ENCODE results near the gene MAU2.
"Not testable (repeated sequence)": the region's sequence is repeated elsewhere in the genome, so short reads cannot be mapped to it uniquely, and the experiment has no call there.

MAU2 gene

DNA sequence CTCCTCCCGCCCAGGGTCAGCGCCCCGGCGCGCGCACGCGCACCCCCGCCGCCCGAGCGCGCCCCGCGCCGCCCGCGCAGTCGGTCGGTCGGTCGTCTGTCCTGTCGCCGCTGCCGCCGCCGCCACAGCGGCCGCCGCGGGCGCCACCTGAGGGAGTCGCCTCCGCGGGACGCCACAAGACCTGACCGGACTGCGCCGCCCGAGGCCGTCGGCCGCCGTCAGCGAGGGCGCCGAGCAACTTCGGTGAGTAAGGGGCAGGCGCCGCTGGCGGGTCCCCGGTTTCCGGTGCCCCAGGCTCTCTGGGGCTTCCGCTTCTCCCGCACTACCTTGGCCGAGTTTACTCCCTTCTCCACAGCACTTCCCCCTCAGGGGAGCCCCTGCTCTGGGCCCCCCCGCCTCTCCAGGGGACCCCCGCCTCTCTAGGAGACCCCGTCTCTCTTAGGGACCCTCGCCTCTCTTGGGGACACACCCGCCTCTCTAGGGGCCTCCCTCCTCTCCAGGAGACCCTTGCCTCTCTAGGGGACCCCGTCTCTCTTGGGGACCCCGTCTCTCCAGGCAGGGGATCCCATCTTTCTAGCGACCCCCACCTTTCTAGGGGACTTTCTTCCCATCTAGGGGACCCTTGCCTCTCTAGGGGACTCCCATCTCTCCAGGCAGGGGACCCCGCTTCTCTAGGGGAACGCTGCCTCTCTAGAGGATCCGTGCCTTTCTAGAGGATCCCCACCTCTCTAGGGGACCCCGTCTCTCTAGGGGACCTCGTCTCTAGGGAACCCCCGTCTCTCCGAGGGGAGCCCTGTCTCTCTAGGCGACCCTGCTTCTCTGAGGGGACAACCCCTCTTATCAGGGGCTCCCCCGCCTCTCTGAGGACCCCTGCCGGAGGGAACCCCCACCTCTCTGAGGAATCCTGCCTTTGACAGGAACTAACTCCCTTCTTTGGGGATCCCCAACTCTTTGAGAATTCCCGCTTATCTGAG, 65.6 kb downstream of the MAU2 start:
- Histone ChIP-seq H4K20me1 (ENCODE audit: insufficient read depth, low read length) (no peaks in the 10 kb centered on the region), H3K27ac (ENCODE audit: low read depth, low read length, poor library complexity, severe bottlenecking) (peak overlapping the region; percentile 71), H3K4me1 (ENCODE audit: insufficient read depth, low read length, severe bottlenecking) (peaks cover 52% of the 10 kb centered on the region), H3K4me2 (ENCODE audit: low read length) (peak overlapping the region; percentile 75), H3K36me3 (ENCODE audit: insufficient read depth, low read length) (no peaks in the 10 kb centered on the region), H3K27me3 (ENCODE audit: insufficient read depth, low read length) (no peaks in the 10 kb centered on the region), H3K9me3 (ENCODE audit: low read length) (no peaks in the 10 kb centered on the region), H3K4me3 (ENCODE audit: low read depth, low read length, poor library complexity, severe bottlenecking) (peak overlapping the region; percentile 89), H3F3A (ENCODE audit: insufficient read depth, low read length) (no peaks in the 10 kb centered on the region), H2AFZ (ENCODE audit: low read length) (no peak overlapping the region), H3K9me2 (ENCODE audit: low read depth, low read length) (no peaks in the 10 kb centered on the region), H3K9ac (ENCODE audit: low read length) (peak overlapping the region; percentile 94), H3K79me2 (ENCODE audit: insufficient read depth, low read length) (peaks cover 28% of the 10 kb centered on the region)
- TF ChIP-seq EZH2 (IDR thresholded peaks at IDR 0.05; ENCODE audit: borderline replicate concordance, low read length): no peak
- TF ChIP-seq, protein P1, sequence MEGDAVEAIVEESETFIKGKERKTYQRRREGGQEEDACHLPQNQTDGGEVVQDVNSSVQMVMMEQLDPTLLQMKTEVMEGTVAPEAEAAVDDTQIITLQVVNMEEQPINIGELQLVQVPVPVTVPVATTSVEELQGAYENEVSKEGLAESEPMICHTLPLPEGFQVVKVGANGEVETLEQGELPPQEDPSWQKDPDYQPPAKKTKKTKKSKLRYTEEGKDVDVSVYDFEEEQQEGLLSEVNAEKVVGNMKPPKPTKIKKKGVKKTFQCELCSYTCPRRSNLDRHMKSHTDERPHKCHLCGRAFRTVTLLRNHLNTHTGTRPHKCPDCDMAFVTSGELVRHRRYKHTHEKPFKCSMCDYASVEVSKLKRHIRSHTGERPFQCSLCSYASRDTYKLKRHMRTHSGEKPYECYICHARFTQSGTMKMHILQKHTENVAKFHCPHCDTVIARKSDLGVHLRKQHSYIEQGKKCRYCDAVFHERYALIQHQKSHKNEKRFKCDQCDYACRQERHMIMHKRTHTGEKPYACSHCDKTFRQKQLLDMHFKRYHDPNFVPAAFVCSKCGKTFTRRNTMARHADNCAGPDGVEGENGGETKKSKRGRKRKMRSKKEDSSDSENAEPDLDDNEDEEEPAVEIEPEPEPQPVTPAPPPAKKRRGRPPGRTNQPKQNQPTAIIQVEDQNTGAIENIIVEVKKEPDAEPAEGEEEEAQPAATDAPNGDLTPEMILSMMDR (IDR thresholded peaks at IDR 0.05; ENCODE audit: low read length): peak; percentile 43

DNA sequence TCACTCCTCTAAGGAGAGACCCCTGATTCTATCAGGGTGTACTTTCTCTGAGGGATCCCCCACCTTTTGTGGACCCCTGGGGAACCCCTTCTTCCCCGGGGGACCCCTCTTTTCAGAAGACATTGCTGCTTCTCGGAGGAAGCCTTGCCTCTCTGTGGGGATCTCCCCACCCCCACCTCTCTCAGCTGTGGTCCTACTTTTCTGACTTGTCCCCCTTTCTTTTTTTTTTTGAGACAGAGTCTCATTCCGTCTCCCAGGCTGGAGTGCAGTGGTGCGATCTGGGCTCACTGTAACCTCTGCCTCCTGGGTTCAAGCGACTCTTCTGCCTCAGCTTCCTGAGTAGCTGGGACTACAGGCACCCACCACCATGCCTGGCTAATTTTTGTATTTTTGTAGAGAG, 66.5 kb downstream of the MAU2 start:
- no peaks in the 10 kb centered on the region for H3K36me3 ChIP-seq (ENCODE audit: insufficient read depth, low read length)
- peak overlapping the region; percentile 75 for H3K4me2 ChIP-seq (ENCODE audit: low read length)
- H3K4me3 ChIP-seq (ENCODE audit: low read depth, low read length, poor library complexity, severe bottlenecking): peak overlapping the region; percentile 89
- H2AFZ ChIP-seq (ENCODE audit: low read length): no peak overlapping the region
- no peaks in the 10 kb centered on the region for H3F3A ChIP-seq (ENCODE audit: insufficient read depth, low read length)
- H3K9me3 ChIP-seq (ENCODE audit: low read length): no peaks in the 10 kb centered on the region
- H3K9me2 ChIP-seq (ENCODE audit: low read depth, low read length): no peaks in the 10 kb centered on the region
- H3K27me3 ChIP-seq (ENCODE audit: insufficient read depth, low read length): no peaks in the 10 kb centered on the region
- TF ChIP-seq EZH2 (IDR thresholded peaks at IDR 0.05; ENCODE audit: borderline replicate concordance, low read length): no peak
- TF ChIP-seq, protein P1 (IDR thresholded peaks at IDR 0.05; ENCODE audit: low read length): no peak
- H3K4me1 ChIP-seq (ENCODE audit: insufficient read depth, low read length, severe bottlenecking): peaks cover 60% of the 10 kb centered on the region
- no peaks in the 10 kb centered on the region for H4K20me1 ChIP-seq (ENCODE audit: insufficient read depth, low read length)
- peak overlapping the region; percentile 94 for H3K9ac ChIP-seq (ENCODE audit: low read length)
- peak overlapping the region; percentile 71 for H3K27ac ChIP-seq (ENCODE audit: low read depth, low read length, poor library complexity, severe bottlenecking)
- peaks cover 36% of the 10 kb centered on the region for H3K79me2 ChIP-seq (ENCODE audit: insufficient read depth, low read length)

DNA sequence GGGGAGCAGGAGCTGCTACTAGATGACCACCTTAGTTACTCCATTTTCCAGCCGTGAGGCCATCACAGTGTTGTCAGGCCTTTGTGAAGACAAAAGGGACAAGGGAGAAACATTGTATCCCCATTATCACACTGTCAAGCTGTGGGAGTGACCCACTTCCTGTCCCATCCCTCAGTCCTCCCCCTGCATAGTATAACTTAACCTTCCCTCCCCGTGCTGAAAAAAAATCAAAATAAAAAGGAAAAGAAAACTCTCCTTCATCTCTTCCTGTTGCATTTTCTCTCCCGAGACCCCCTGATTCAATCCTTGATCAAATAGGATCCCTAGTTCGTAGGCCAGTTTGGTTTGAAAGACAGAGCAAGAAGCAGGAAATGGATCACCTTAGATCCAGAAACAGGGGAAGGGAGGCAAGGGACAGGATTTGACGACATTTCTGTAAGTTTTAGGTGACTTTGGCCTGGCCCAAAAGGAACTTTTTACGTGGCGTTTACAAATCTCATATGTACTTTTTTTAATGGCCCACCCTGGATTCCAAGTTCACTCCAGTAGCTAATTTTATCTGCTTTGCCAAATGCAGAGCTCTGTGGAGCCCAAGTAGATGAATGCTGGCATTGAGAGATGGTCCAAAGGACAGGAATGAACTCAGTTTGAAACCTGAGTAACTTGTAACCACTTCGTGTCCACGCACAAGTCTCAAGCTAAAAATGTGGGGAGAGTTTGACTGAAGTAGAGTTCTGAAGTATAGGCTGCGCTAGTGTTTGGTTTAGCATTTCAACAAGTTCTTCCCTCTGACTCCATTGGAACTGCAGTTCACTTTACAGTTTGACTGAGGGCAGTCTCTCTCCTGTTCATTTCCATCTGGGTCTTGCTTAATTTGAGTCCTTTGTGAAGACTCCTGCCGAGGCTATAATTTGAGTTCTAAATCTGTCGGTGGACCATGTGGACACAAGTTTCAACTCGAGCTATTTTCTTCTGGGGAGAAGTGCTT, 68.2 kb downstream of the MAU2 start:
- peaks cover 46% of the 10 kb centered on the region for H3K79me2 ChIP-seq (ENCODE audit: insufficient read depth, low read length)
- H3K9me2 ChIP-seq (ENCODE audit: low read depth, low read length): no peaks in the 10 kb centered on the region
- H3K4me2 ChIP-seq (ENCODE audit: low read length): peak overlapping the region; percentile 46
- H2AFZ ChIP-seq (ENCODE audit: low read length): no peak overlapping the region
- H4K20me1 ChIP-seq (ENCODE audit: insufficient read depth, low read length): no peaks in the 10 kb centered on the region
- TF ChIP-seq, protein P1 (IDR thresholded peaks at IDR 0.05; ENCODE audit: low read length): no peak
- no peak for TF ChIP-seq EZH2 (IDR thresholded peaks at IDR 0.05; ENCODE audit: borderline replicate concordance, low read length)
- no peaks in the 10 kb centered on the region for H3K27me3 ChIP-seq (ENCODE audit: insufficient read depth, low read length)
- H3K36me3 ChIP-seq (ENCODE audit: insufficient read depth, low read length): no peaks in the 10 kb centered on the region
- peak overlapping the region; percentile 29 for H3K4me3 ChIP-seq (ENCODE audit: low read depth, low read length, poor library complexity, severe bottlenecking)
- H3K9me3 ChIP-seq (ENCODE audit: low read length): no peaks in the 10 kb centered on the region
- no peaks in the 10 kb centered on the region for H3F3A ChIP-seq (ENCODE audit: insufficient read depth, low read length)
- H3K9ac ChIP-seq (ENCODE audit: low read length): peak overlapping the region; percentile 48; the same call in 1 of the 2 replicates
- H3K27ac ChIP-seq (ENCODE audit: low read depth, low read length, poor library complexity, severe bottlenecking): peak overlapping the region; percentile 39
- H3K4me1 ChIP-seq (ENCODE audit: insufficient read depth, low read length, severe bottlenecking): peaks cover 70% of the 10 kb centered on the region

DNA sequence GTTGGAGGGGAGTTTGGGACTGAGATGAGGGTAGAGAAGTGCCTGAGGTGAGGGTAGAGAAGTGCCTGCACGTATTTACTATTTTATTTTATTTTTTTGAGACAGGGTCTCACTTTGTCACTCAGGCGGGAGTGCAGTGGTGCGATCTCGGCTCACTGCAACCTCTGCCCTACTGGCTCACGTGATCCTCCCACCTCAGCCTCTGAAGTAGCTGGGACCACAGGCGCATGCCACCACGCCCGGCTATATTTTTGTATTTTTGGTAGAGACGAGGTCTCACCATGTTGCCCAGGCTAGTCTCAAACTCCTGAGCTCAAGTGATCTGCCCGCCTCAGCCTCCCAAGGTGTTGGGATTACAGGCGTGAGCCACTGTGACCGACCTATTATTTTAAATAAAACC, 69.1 kb downstream of the MAU2 start:
- not testable (repeated sequence) for H3K4me3 ChIP-seq (ENCODE audit: low read depth, low read length, poor library complexity, severe bottlenecking); H3K9ac ChIP-seq (ENCODE audit: low read length); H3K9me2 ChIP-seq (ENCODE audit: low read depth, low read length); H3F3A ChIP-seq (ENCODE audit: insufficient read depth, low read length); H3K27me3 ChIP-seq (ENCODE audit: insufficient read depth, low read length); H2AFZ ChIP-seq (ENCODE audit: low read length); H3K36me3 ChIP-seq (ENCODE audit: insufficient read depth, low read length); H3K9me3 ChIP-seq (ENCODE audit: low read length); H4K20me1 ChIP-seq (ENCODE audit: insufficient read depth, low read length)
- Histone ChIP-seq H3K27ac (ENCODE audit: low read depth, low read length, poor library complexity, severe bottlenecking) (peak overlapping the region; percentile 39), H3K79me2 (ENCODE audit: insufficient read depth, low read length) (peaks cover 51% of the 10 kb centered on the region), H3K4me1 (ENCODE audit: insufficient read depth, low read length, severe bottlenecking) (peaks cover 76% of the 10 kb centered on the region), H3K4me2 (ENCODE audit: low read length) (peak overlapping the region; percentile 46; the same call in 1 of the 2 replicates)
